NCI-H1092 (cell line): ENCODE measurements around the gene EPRS1.
"Not testable (repeated sequence)": the region's sequence is repeated elsewhere in the genome, so short reads cannot be mapped to it uniquely, and the experiment has no call there.

Source experiments
- DNase-seq: peaks from one replicate; lab custom pipeline; 2025; lab: John Stamatoyannopoulos, UW

Gene EPRS1

GRCh38 chr1:220046052-220046930 is at the start of gene EPRS1:
EPRS1 (minus strand) TSS chr1:220046505; CDS start chr1:220046388, 117 bp downstream.
- peak; percentile 98 for DNase-seq

- peak; percentile 81 for DNase-seq
Observed at GRCh38 chr1:220094016-220094911, 48.0 kb upstream of the EPRS1 start, which contains the start of gene IARS2. IARS2 (plus strand) TSS chr1:220094132; CDS start chr1:220094217, 85 bp downstream.

- DNase-seq, result no peak
Observed at GRCh38 chr1:220093361-220094015, 47.2 kb upstream of the EPRS1 start.

- DNase-seq, result no peak
Observed at GRCh38 chr1:220092694-220093093, 46.4 kb upstream of the EPRS1 start.

- DNase-seq, result peak; percentile 98
Observed at GRCh38 chr1:220089650-220090556, 43.6 kb upstream of the EPRS1 start, which contains the start of gene BPNT1. BPNT1 (minus strand) TSS chr1:220089788; CDS start chr1:220079846, 9,942 bp downstream.

GRCh38 chr1:220086261-220086686 is 40.0 kb upstream of the EPRS1 start:
- not testable (repeated sequence) for DNase-seq

GRCh38 chr1:220084460-220084859 is 38.2 kb upstream of the EPRS1 start:
- DNase-seq, result no peak

- no peak for DNase-seq
Observed at GRCh38 chr1:220077887-220078286, 31.6 kb upstream of the EPRS1 start.

- no peak for DNase-seq
Observed at GRCh38 chr1:220076861-220077762, 30.8 kb upstream of the EPRS1 start.

GRCh38 chr1:220067269-220068204 is 21.2 kb upstream of the EPRS1 start:
- no peak for DNase-seq

GRCh38 chr1:220062629-220063028 is 16.3 kb upstream of the EPRS1 start:
- DNase-seq, result no peak

GRCh38 chr1:220060876-220061275 is 14.6 kb upstream of the EPRS1 start:
- DNase-seq, result no peak

- no peak for DNase-seq
Observed at GRCh38 chr1:220056374-220056773, 10.1 kb upstream of the EPRS1 start.

- DNase-seq, result no peak
Observed at GRCh38 chr1:220045356-220046051, 801 bp downstream of the EPRS1 start.

- no peak for DNase-seq
Observed at GRCh38 chr1:220044678-220045355, 1.5 kb downstream of the EPRS1 start.

GRCh38 chr1:220043646-220044045 is 2.7 kb downstream of the EPRS1 start:
- no peak for DNase-seq

- no peak for DNase-seq
Observed at GRCh38 chr1:220040028-220040596, 6.2 kb downstream of the EPRS1 start.
